GM23338 (cell line): ENCODE results near the gene DIRAS2. TPM values are rescaled to one million over a fixed set of nuclear protein-coding genes. Genes with fewer than 3 reads are reported as not detected.

ENCODE experiments used
- ATAC-seq: fragments of 200-7000 bp; cut with Tn5 transposase; 3 replicates; pipeline ENCODE4 v1.9.1; 2020
- DNase-seq: peaks from one replicate; pipeline ENCODE4 v3.0.0-alpha.2; 2015; ENCODE audit warnings: low spot score
- H2AFZ ChIP-seq: fragments of 200-600 bp; sonication (generic); 2 replicates; pipeline ENCODE4 v1.8.0; 2016; ENCODE audit warnings: antibody characterized with exemption, mild to moderate bottlenecking, moderate library complexity
- H3F3A ChIP-seq: fragments of 200-600 bp; sonication (generic); replicated peaks from 2 replicates; pipeline ENCODE4 v1.8.0; 2017; ENCODE audit warnings: antibody characterized with exemption, mixed run types, low read depth
- H3K27ac ChIP-seq: fragments of 200-600 bp; sonication (generic); 2 replicates; pipeline ENCODE4 v1.6.1; 2016; ENCODE audit warnings: low read depth
- H3K27me3 ChIP-seq: fragments of 200-600 bp; sonication (generic); 2 replicates; pipeline ENCODE4 v1.8.0; 2016; ENCODE audit warnings: mild to moderate bottlenecking, mixed run types, moderate library complexity; ENCODE audit not compliant: insufficient read depth
- H3K36me3 ChIP-seq: fragments of 200-600 bp; sonication (generic); 2 replicates; pipeline ENCODE4 v1.8.0; 2016; ENCODE audit warnings: mild to moderate bottlenecking; ENCODE audit not compliant: insufficient read depth
- H3K4me1 ChIP-seq: fragments of 200-600 bp; sonication (generic); 2 replicates; pipeline ENCODE4 v1.8.0; 2016; ENCODE audit warnings: mild to moderate bottlenecking, moderate library complexity; ENCODE audit not compliant: insufficient read depth
- H3K4me2 ChIP-seq: fragments of 200-600 bp; sonication (generic); 2 replicates; pipeline ENCODE4 v1.7.1; 2017; ENCODE audit warnings: mixed run types
- H3K4me3 ChIP-seq: fragments of 200-600 bp; sonication (generic); 2 replicates; pipeline ENCODE4 v1.6.1; 2016; ENCODE audit warnings: mixed run types
- H3K79me2 ChIP-seq: fragments of 200-600 bp; sonication (generic); replicated peaks from 2 replicates; pipeline ENCODE4 v1.8.0; 2017; ENCODE audit warnings: mild to moderate bottlenecking; ENCODE audit not compliant: insufficient read depth
- H3K9me2 ChIP-seq: fragments of 200-600 bp; sonication (generic); 2 replicates; pipeline ENCODE4 v1.8.0; 2017; ENCODE audit not compliant: insufficient read depth
- H4K20me1 ChIP-seq: fragments of 200-600 bp; sonication (generic); replicated peaks from 2 replicates; pipeline ENCODE4 v1.8.0; 2017; ENCODE audit warnings: mild to moderate bottlenecking; ENCODE audit not compliant: insufficient read depth
- H3K27ac Mint-ChIP-seq: 2 replicates; pipeline ENCODE4 v1.8.0; 2020; ENCODE audit warnings: inconsistent platforms, mild to moderate bottlenecking, moderate library complexity, mixed read lengths
- H3K27me3 Mint-ChIP-seq: 3 replicates; pipeline ENCODE4 v1.8.0; 2022; ENCODE audit warnings: low read depth, mild to moderate bottlenecking, moderate library complexity, mixed read lengths, inconsistent platforms; ENCODE audit not compliant: insufficient read depth, poor library complexity
- H3K36me3 Mint-ChIP-seq: 3 replicates; pipeline ENCODE4 v1.8.0; 2021; ENCODE audit warnings: low read depth, mild to moderate bottlenecking, inconsistent platforms, moderate library complexity, mixed read lengths
- H3K4me1 Mint-ChIP-seq: 3 replicates; pipeline ENCODE4 v1.8.0; 2020; ENCODE audit warnings: mild to moderate bottlenecking, inconsistent platforms, mixed read lengths
- H3K4me3 Mint-ChIP-seq: 3 replicates; pipeline ENCODE4 v1.8.0; 2021; ENCODE audit warnings: moderate library complexity, mild to moderate bottlenecking, inconsistent platforms, mixed read lengths
- H3K9me3 Mint-ChIP-seq: 3 replicates; pipeline ENCODE4 v1.8.0; 2020; ENCODE audit warnings: moderate library complexity, mild to moderate bottlenecking, inconsistent platforms, mixed read lengths
- EZH2 ChIP-seq: fragments of 200-600 bp; sonication (generic); IDR thresholded peaks from one replicate; pipeline ENCODE4 v1.8.0; 2017; ENCODE audit warnings: antibody characterized with exemption, mild to moderate bottlenecking, low read depth; ENCODE audit not compliant: unreplicated experiment
- EZH2phosphoT487 ChIP-seq: fragments of 200-600 bp; sonication (generic); IDR thresholded peaks from one replicate; pipeline ENCODE4 v1.8.1; 2018; ENCODE audit warnings: antibody characterized with exemption; ENCODE audit not compliant: unreplicated experiment
- JUNB ChIP-seq: IDR thresholded peaks from one replicate; pipeline ENCODE4 v1.6.1; 2016; ENCODE audit warnings: antibody characterized with exemption; ENCODE audit not compliant: unreplicated experiment
- POLR2AphosphoS5 ChIP-seq: IDR thresholded peaks from 2 replicates; pipeline ENCODE4 v1.6.1; 2016; ENCODE audit warnings: antibody characterized with exemption, low read depth
- STAT1 ChIP-seq: IDR thresholded peaks from one replicate; pipeline ENCODE4 v1.6.1; 2016; ENCODE audit warnings: antibody characterized with exemption; ENCODE audit not compliant: unreplicated experiment
- ZNF114 ChIP-seq: fragments of 250-450 bp; sonication (Bioruptor Pico); IDR thresholded peaks from 2 replicates; pipeline ENCODE4 v1.5.0; 2020; ENCODE audit warnings: mild to moderate bottlenecking, moderate library complexity
- ZNF331 ChIP-seq: fragments of 250-450 bp; sonication (Bioruptor Pico); IDR thresholded peaks from 2 replicates; pipeline ENCODE4 v1.5.0; 2020; ENCODE audit warnings: low read depth, mild to moderate bottlenecking, moderate library complexity
- polyA plus RNA-seq: library from polyadenylated mRNA; unstranded; fragments of >200 nt; fragmentation: Nextera tagmentation; extraction: Ambion mirVana; gene quantifications from 2 replicates; pipeline ENCODE4 v1.2.1, GENCODE V29; 2016
- total RNA-seq: library from RNA; depleted of rRNA; stranded (reverse); fragments of >200 nt; shearing (Covaris generic); gene quantifications from 2 replicates; pipeline ENCODE4 v1.2.3, GENCODE V29; 2014
- TF ChIP-seq, protein P1 (sequence below): IDR thresholded peaks from one replicate; pipeline ENCODE4 v1.6.1; 2018; ENCODE audit warnings: antibody characterized with exemption; ENCODE audit not compliant: unreplicated experiment
- TF ChIP-seq, protein P2 (sequence below), 2 experiments: fragments of 200-600 bp in 1 of 2; sonication (generic) in 1 of 2; conservative IDR thresholded peaks; 2 replicates each; pipeline versions ENCODE4 v1.5.1 to v1.6.1; 2016 to 2017; ENCODE audit warnings: antibody characterized with exemption in 2 of 2, low read depth in 2 of 2, mild to moderate bottlenecking in 2 of 2, moderate library complexity in 1 of 2
- TF ChIP-seq, protein P3 (sequence below): fragments of 250-450 bp; sonication (Bioruptor Pico); IDR thresholded peaks from 2 replicates; pipeline ENCODE4 v1.5.0; 2020; ENCODE audit warnings: mild to moderate bottlenecking, moderate library complexity

The DIRAS2 gene
- total and polyA plus RNA-seq, 2 experiments from 2014 or later, result 0.13 to 0.28 TPM

DNA sequence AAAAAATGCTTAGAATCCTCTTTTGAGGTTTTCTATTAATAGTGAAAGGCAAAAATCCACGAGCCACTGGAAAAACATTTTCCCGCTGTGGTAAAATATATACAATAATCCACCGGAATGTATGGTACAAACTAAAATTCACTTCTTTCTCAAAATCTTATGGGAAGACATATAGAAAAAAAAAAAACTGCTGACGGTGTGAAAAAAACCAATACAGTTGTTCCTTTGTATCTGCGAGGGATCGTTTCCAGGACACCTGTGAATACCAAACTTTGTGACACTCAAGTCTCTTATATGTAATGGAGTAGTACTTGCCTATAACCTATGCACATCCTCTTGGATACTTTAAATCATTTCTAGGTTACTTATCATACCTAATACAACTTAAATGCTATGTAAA is 13.3 kb downstream of the DIRAS2 start (continued):
- TF ChIP-seq, protein P1, sequence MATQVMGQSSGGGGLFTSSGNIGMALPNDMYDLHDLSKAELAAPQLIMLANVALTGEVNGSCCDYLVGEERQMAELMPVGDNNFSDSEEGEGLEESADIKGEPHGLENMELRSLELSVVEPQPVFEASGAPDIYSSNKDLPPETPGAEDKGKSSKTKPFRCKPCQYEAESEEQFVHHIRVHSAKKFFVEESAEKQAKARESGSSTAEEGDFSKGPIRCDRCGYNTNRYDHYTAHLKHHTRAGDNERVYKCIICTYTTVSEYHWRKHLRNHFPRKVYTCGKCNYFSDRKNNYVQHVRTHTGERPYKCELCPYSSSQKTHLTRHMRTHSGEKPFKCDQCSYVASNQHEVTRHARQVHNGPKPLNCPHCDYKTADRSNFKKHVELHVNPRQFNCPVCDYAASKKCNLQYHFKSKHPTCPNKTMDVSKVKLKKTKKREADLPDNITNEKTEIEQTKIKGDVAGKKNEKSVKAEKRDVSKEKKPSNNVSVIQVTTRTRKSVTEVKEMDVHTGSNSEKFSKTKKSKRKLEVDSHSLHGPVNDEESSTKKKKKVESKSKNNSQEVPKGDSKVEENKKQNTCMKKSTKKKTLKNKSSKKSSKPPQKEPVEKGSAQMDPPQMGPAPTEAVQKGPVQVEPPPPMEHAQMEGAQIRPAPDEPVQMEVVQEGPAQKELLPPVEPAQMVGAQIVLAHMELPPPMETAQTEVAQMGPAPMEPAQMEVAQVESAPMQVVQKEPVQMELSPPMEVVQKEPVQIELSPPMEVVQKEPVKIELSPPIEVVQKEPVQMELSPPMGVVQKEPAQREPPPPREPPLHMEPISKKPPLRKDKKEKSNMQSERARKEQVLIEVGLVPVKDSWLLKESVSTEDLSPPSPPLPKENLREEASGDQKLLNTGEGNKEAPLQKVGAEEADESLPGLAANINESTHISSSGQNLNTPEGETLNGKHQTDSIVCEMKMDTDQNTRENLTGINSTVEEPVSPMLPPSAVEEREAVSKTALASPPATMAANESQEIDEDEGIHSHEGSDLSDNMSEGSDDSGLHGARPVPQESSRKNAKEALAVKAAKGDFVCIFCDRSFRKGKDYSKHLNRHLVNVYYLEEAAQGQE, result no peak
- no peak for TF ChIP-seq ZNF114

DNA sequence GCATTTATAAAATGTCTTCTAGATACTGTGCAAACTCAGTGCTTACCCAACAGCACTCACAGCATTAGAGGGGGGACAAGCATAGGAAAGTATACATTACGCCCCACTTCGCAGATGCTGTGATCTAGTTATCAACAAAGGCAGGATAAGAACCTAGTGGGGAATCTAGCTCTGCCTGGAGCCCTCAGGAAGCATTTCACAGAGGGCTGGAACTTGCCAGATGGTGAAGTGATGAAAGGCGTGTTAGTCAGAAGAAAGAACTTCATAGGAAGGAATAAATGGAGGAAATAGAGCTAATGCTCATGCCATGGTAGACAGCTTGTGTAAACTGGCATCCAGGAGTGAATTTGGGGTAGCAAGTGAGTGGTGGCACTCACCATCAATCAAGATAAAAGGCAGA is 25.8 kb downstream of the DIRAS2 start:
- no peaks in the 10 kb centered on the region for H3K4me1 ChIP-seq
- no peak for TF ChIP-seq ZNF331 (CRISPR knock-in tag)
- no peak overlapping the region for H3K27ac ChIP-seq
- 0 out of 2 replicates have a peak overlapping the region, but pooled peaks have one; percentile 23 for H2AFZ ChIP-seq
- Mint-ChIP-seq H3K27me3 (no peaks in the 10 kb centered on the region), H3K9me3 (no peaks in the 10 kb centered on the region), H3K4me1 (no peaks in the 10 kb centered on the region), H3K4me3 (no peak overlapping the region), H3K27ac (no peak overlapping the region), H3K36me3 (no peaks in the 10 kb centered on the region)
- H3K79me2 ChIP-seq, result no peaks in the 10 kb centered on the region
- ATAC-seq (no peak), DNase-seq (no peak)
- no peak overlapping the region for H3K4me2 ChIP-seq
- no peaks in the 10 kb centered on the region; the same call in 1 of the 2 replicates for H3K9me2 ChIP-seq
- no peaks in the 10 kb centered on the region for H3F3A ChIP-seq
- no peaks in the 10 kb centered on the region for H3K36me3 ChIP-seq
- H4K20me1 ChIP-seq, result no peaks in the 10 kb centered on the region
- no peak overlapping the region for H3K4me3 ChIP-seq
- H3K27me3 ChIP-seq, result no peaks in the 10 kb centered on the region

DNA sequence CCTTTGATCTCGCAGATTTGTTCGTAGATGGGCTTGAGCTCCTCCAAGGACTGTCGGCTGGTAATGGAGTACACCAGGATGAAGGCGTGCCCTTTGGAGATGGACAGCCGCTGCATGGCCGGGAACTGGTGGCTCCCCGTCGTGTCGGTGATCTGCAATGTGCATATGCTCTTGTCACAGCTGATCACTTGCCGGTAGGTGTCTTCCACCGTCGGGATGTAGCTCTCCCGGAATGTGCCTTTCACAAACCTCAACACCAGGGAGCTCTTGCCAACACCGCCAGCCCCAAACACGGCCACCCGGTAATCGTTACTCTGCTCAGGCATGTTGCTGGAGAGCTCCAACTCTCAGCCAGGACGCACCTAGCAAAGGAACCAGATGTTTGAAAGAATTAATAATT is 29.1 kb downstream of the DIRAS2 start:
- no peak for ATAC-seq
- Mint-ChIP-seq H3K4me1 (no peaks in the 10 kb centered on the region; the same call in 2 of the 3 replicates), H3K36me3 (no peaks in the 10 kb centered on the region), H3K4me3 (no peak overlapping the region), H3K9me3 (no peaks in the 10 kb centered on the region), H3K27me3 (peaks cover 4% of the 10 kb centered on the region), H3K27ac (no peak overlapping the region)
- H3K9me2 ChIP-seq, result peaks cover 6% of the 10 kb centered on the region
- H3K4me2 ChIP-seq, result no peak overlapping the region
- H3K27ac ChIP-seq, result no peak overlapping the region
- no peaks in the 10 kb centered on the region for H3K79me2 ChIP-seq
- H3K36me3 ChIP-seq, result no peaks in the 10 kb centered on the region
- no peaks in the 10 kb centered on the region for H4K20me1 ChIP-seq
- no peaks in the 10 kb centered on the region for H3K4me1 ChIP-seq
- DNase-seq, result no peak
- no peak overlapping the region for H2AFZ ChIP-seq
- H3K4me3 ChIP-seq, result no peak overlapping the region
- H3K27me3 ChIP-seq, result no peaks in the 10 kb centered on the region
- no peaks in the 10 kb centered on the region for H3F3A ChIP-seq
- TF ChIP-seq EZH2 (no peak), POLR2AphosphoS5 (no peak), STAT1 (no peak), EZH2phosphoT487 (no peak), ZNF114 (no peak), JUNB (no peak)
- TF ChIP-seq, protein P2, sequence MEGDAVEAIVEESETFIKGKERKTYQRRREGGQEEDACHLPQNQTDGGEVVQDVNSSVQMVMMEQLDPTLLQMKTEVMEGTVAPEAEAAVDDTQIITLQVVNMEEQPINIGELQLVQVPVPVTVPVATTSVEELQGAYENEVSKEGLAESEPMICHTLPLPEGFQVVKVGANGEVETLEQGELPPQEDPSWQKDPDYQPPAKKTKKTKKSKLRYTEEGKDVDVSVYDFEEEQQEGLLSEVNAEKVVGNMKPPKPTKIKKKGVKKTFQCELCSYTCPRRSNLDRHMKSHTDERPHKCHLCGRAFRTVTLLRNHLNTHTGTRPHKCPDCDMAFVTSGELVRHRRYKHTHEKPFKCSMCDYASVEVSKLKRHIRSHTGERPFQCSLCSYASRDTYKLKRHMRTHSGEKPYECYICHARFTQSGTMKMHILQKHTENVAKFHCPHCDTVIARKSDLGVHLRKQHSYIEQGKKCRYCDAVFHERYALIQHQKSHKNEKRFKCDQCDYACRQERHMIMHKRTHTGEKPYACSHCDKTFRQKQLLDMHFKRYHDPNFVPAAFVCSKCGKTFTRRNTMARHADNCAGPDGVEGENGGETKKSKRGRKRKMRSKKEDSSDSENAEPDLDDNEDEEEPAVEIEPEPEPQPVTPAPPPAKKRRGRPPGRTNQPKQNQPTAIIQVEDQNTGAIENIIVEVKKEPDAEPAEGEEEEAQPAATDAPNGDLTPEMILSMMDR (conservative IDR thresholded peaks at IDR 0.05; ENCODE audit: low read depth in 2 of 2), result no peak
- TF ChIP-seq, protein P3, sequence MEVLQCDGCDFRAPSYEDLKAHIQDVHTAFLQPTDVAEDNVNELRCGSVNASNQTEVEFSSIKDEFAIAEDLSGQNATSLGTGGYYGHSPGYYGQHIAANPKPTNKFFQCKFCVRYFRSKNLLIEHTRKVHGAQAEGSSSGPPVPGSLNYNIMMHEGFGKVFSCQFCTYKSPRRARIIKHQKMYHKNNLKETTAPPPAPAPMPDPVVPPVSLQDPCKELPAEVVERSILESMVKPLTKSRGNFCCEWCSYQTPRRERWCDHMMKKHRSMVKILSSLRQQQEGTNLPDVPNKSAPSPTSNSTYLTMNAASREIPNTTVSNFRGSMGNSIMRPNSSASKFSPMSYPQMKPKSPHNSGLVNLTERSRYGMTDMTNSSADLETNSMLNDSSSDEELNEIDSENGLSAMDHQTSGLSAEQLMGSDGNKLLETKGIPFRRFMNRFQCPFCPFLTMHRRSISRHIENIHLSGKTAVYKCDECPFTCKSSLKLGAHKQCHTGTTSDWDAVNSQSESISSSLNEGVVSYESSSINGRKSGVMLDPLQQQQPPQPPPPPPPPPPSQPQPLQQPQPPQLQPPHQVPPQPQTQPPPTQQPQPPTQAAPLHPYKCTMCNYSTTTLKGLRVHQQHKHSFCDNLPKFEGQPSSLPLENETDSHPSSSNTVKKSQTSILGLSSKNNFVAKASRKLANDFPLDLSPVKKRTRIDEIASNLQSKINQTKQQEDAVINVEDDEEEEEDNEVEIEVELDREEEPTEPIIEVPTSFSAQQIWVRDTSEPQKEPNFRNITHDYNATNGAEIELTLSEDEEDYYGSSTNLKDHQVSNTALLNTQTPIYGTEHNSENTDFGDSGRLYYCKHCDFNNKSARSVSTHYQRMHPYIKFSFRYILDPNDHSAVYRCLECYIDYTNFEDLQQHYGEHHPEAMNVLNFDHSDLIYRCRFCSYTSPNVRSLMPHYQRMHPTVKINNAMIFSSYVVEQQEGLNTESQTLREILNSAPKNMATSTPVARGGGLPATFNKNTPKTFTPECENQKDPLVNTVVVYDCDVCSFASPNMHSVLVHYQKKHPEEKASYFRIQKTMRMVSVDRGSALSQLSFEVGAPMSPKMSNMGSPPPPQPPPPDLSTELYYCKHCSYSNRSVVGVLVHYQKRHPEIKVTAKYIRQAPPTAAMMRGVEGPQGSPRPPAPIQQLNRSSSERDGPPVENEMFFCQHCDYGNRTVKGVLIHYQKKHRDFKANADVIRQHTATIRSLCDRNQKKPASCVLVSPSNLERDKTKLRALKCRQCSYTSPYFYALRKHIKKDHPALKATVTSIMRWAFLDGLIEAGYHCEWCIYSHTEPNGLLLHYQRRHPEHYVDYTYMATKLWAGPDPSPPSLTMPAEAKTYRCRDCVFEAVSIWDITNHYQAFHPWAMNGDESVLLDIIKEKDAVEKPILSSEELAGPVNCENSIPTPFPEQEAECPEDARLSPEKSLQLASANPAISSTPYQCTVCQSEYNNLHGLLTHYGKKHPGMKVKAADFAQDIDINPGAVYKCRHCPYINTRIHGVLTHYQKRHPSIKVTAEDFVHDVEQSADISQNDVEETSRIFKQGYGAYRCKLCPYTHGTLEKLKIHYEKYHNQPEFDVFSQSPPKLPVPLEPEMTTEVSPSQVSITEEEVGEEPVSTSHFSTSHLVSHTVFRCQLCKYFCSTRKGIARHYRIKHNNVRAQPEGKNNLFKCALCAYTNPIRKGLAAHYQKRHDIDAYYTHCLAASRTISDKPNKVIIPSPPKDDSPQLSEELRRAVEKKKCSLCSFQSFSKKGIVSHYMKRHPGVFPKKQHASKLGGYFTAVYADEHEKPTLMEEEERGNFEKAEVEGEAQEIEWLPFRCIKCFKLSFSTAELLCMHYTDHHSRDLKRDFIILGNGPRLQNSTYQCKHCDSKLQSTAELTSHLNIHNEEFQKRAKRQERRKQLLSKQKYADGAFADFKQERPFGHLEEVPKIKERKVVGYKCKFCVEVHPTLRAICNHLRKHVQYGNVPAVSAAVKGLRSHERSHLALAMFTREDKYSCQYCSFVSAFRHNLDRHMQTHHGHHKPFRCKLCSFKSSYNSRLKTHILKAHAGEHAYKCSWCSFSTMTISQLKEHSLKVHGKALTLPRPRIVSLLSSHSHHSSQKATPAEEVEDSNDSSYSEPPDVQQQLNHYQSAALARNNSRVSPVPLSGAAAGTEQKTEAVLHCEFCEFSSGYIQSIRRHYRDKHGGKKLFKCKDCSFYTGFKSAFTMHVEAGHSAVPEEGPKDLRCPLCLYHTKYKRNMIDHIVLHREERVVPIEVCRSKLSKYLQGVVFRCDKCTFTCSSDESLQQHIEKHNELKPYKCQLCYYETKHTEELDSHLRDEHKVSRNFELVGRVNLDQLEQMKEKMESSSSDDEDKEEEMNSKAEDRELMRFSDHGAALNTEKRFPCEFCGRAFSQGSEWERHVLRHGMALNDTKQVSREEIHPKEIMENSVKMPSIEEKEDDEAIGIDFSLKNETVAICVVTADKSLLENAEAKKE (CRISPR knock-in tag), result no peak
